ENCODE results near the gene PLCG2.

DNA sequence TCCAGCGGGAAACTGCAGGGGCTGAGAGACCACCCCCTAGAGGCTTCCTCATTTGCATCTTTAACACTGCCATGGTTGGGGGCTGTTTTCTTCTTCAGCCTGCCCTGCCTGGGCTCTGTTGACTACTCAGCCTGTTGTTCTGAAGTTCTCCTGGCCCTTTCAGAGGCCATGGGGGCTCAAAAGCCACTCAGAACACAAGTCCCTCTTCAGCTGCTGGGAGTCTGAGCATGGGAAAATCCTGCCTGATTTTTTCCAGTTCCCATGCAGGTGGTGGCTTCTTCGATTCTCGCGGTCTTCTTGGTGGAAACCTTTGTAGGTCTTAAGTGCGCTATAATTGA, 36.3 kb downstream of the PLCG2 start:
- TF ChIP-seq POLR2A (IDR thresholded peaks at IDR 0.05; ENCODE audit: low read length) (no peak), GATA1 (IDR thresholded peaks at IDR 0.05; ENCODE audit: low read depth, low read length) (no peak)
